BJ (cell line): Measurements from ENCODE around the gene EZH2. TPM values are rescaled to one million over a fixed set of nuclear protein-coding genes. Genes with fewer than 3 reads are reported as not detected.

Source experiments
- CTCF ChIA-PET: fragments of 350-600 bp; formaldehyde crosslinking; extraction: SDS; loops from one replicate; lab custom pipeline; 2021; ENCODE audit warnings: antibody characterized with exemption, inconsistent platforms; lab: Yijun Ruan, JAX
- POLR2A ChIA-PET: fragments of 300-600 bp; sonication (Branson Sonifier 250); formaldehyde crosslinking; extraction: SDS; loops from one replicate; lab custom pipeline; 2021; ENCODE audit warnings: antibody characterized with exemption; lab: Charles Lee
- DNase-seq: peaks from one replicate; pipeline ENCODE4 v3.0.0-alpha.2; 2011; ENCODE audit warnings: low read depth
- H3K27me3 ChIP-seq: 2 replicates; pipeline ENCODE4 v1.6.0; 2011; ENCODE audit warnings: low read length; ENCODE audit not compliant: control insufficient read depth, insufficient read depth
- H3K36me3 ChIP-seq: 2 replicates; pipeline ENCODE4 v1.5.1; 2011; ENCODE audit warnings: low read length; ENCODE audit not compliant: control insufficient read depth, insufficient read depth
- H3K4me3 ChIP-seq: 2 replicates; pipeline ENCODE4 v1.5.1; 2011; ENCODE audit warnings: low read depth, mild to moderate bottlenecking, control low read depth, low read length
- polyA plus RNA-seq: library from polyadenylated mRNA; depleted of rRNA; stranded (reverse); fragments of >200 nt; gene quantifications from 2 replicates; pipeline ENCODE4 v1.2.3, GENCODE V29; 2011
- TF ChIP-seq, protein P1 (sequence below): IDR thresholded peaks from 2 replicates; pipeline ENCODE4 v1.5.1; 2011; ENCODE audit warnings: low read depth, mild to moderate bottlenecking, control low read depth, inconsistent platforms, low read length, moderate library complexity; ENCODE audit not compliant: insufficient read depth

Gene EZH2
- polyA plus RNA-seq, 1 experiment: 11.0 TPM

DNA sequence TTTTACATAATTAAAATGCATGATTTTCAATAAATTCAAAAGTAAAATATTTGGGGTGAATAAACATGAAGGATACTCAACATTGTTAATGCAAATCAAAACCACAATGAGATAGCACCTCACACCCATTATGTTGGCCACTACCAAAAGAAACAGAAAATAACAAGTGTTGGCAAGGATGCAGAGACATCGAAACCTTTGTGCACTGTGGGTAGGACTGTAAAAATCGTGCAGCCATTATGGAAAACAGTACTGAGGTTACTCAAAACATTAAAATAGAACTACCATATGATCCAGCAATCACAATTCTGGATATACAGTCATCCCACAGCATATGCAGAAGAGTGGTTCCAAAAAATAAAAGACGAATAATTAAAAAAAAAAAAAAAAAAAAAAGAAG is 13.1 kb downstream of the EZH2 start:
- CTCF ChIA-PET: no interaction called here
- no peak for DNase-seq
- TF ChIP-seq, protein P1, sequence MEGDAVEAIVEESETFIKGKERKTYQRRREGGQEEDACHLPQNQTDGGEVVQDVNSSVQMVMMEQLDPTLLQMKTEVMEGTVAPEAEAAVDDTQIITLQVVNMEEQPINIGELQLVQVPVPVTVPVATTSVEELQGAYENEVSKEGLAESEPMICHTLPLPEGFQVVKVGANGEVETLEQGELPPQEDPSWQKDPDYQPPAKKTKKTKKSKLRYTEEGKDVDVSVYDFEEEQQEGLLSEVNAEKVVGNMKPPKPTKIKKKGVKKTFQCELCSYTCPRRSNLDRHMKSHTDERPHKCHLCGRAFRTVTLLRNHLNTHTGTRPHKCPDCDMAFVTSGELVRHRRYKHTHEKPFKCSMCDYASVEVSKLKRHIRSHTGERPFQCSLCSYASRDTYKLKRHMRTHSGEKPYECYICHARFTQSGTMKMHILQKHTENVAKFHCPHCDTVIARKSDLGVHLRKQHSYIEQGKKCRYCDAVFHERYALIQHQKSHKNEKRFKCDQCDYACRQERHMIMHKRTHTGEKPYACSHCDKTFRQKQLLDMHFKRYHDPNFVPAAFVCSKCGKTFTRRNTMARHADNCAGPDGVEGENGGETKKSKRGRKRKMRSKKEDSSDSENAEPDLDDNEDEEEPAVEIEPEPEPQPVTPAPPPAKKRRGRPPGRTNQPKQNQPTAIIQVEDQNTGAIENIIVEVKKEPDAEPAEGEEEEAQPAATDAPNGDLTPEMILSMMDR: no peak
- no peak overlapping the region for H3K4me3 ChIP-seq
- POLR2A ChIA-PET: no interaction called here
- H3K36me3 ChIP-seq: no peaks in the 10 kb centered on the region
- H3K27me3 ChIP-seq: no peaks in the 10 kb centered on the region

DNA sequence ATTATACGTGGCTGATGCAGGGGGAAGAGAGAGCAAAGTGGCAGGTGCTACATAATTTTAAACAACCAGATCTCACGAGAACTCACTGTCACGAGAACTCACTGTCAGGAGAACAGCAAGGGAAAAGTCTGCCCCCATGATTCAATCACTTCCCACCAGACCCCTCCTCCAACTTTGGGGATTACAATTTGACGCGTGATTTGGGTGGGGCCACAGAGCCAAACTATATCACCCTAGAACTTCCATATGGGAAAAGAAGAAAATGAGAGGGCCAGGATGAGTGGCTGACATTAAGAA is 15.8 kb downstream of the EZH2 start:
- ChIA-PET POLR2A (no interaction called here), CTCF (no interaction called here)
- TF ChIP-seq, protein P1: no peak
- no peak overlapping the region for H3K4me3 ChIP-seq
- no peaks in the 10 kb centered on the region for H3K36me3 ChIP-seq
- no peaks in the 10 kb centered on the region for H3K27me3 ChIP-seq
- no peak for DNase-seq

DNA sequence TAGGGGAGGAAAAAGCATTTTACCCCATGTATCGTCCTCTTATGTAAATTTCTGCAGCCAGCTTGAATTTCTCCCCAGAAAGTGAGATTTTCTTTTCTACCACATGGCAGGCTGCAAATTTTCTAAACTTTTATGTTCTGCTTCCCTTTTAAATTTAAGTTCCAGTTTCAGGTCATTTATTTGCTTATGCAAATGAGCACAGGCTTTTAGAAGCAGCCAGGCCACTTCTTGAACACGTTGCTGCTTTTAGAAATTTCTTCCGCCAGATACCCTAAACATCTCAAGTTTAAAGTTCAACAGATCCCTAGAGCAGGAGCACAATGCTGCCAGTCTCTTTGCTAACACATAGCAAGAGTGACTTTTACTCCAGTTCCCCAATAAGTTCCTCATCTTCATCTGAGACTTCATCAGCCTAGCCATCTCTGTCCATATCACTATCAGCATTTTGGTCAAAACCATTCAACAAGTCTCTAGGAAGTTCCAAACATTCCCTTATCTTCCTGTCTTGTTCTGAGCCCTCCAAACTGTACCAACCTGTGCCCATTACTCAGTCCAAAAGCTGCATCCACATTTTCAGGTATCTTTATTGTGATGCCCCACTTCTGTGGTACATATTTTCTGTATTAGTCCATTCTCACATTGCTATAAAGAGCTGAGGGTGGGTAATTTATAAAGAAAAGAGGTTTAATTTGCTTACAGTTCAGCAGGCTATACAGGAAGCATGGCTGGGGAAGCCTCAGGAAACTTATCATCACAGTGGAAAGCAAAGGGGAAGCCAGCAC is 16.3 kb downstream of the EZH2 start:
- Histone ChIP-seq H3K4me3 (no peak overlapping the region), H3K36me3 (no peaks in the 10 kb centered on the region), H3K27me3 (no peaks in the 10 kb centered on the region)
- ChIA-PET CTCF (no interaction called here), POLR2A (no interaction called here)
- TF ChIP-seq, protein P1: no peak
- DNase-seq: no peak

DNA sequence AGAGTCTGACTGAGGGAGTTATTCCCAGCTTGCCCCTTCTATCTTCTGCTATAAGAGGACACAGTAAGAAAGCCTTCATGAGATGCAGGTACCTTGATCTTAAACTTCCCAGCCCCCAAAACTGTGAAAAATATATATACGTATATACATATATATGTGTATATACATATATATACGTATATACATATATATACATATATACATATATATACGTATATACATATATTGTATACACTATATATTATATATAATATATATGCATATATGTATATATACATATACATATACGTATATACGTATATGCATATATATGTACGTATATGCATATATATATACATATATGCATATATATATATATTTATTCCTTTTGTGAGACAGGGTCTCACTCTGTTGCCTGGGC is 17.7 kb downstream of the EZH2 start:
- CTCF ChIA-PET: no interaction called here
- Histone ChIP-seq H3K27me3 (no peaks in the 10 kb centered on the region), H3K4me3 (no peak overlapping the region), H3K36me3 (no peaks in the 10 kb centered on the region)
- no peak for DNase-seq
- TF ChIP-seq, protein P1: no peak
- POLR2A ChIA-PET: no interaction called here

DNA sequence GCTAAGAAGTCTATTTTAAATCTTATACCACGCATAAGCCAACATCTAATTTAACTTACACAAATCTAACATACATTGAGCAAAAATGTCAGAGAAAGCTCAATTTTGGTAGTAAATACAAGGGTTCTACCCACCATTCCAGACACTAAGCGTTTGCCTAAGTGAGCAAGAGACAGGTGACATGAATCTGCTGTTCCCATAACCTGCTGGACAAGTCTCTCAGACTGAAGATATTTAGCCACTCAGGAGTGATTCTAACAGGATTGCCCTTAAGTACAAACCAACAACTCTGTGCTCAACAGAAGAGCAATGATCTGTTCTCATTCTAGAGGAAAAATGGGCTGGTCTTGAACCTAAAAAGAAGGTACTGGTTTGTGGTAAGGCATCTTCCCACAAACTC is 18.8 kb downstream of the EZH2 start:
- ChIA-PET POLR2A (interaction anchor here (0.5 kb wide), 1 partner anchor 8 kb away, joined by 9 read pairs; no protein-coding TSS in a partner anchor), CTCF (no interaction called here)
- H3K27me3 ChIP-seq: no peaks in the 10 kb centered on the region
- H3K4me3 ChIP-seq: no peak overlapping the region
- TF ChIP-seq, protein P1: no peak
- DNase-seq: no peak
- no peaks in the 10 kb centered on the region for H3K36me3 ChIP-seq
